CD14-positive monocyte (primary cell): ENCODE data around the gene POLD2. TPM values are rescaled to one million over a fixed set of nuclear protein-coding genes. Genes with fewer than 3 reads are reported as not detected.
A peak's percentile ranks its signal among the peaks of the same experiment; 100 is the strongest.

Experiments used
- DNase-seq, 3 donors: peaks; one replicate each; pipeline ENCODE4 v3.0.0-alpha.2; 2011 to 2022
- H2AFZ ChIP-seq: 2 replicates; pipeline ENCODE4 v1.6.0; 2012; ENCODE audit warnings: mild to moderate bottlenecking, low read depth, low read length, inconsistent platforms; ENCODE audit not compliant: insufficient read depth, poor library complexity, severe bottlenecking
- H3K27ac ChIP-seq, 2 donors: 1 replicate in 1 of 2; 2 replicates in 1 of 2; pipeline ENCODE4 v1.5.1; 2012 to 2013; ENCODE audit warnings: low read length in 2 of 2, control low read depth in 1 of 2, inconsistent platforms in 1 of 2, low read depth in 1 of 2, mild to moderate bottlenecking in 1 of 2
- H3K27me3 ChIP-seq, 2 donors: one replicate each; pipeline versions ENCODE4 v1.6.0 to v1.6.1; 2011 to 2013; ENCODE audit warnings: low read length in 2 of 2; ENCODE audit not compliant: control insufficient read depth in 2 of 2, insufficient read depth in 2 of 2
- H3K36me3 ChIP-seq, 2 donors: replicated peaks in 1 of 2; 1 replicate in 1 of 2; 2 replicates in 1 of 2; pipeline versions ENCODE4 v1.5.1 to v1.6.1; 2012 to 2013; ENCODE audit warnings: low read length in 2 of 2, control low read depth in 1 of 2, inconsistent platforms in 1 of 2, mild to moderate bottlenecking in 1 of 2; ENCODE audit not compliant: insufficient read depth in 2 of 2, control insufficient read depth in 1 of 2
- H3K4me1 ChIP-seq, 2 donors: 1 replicate in 1 of 2; 2 replicates in 1 of 2; pipeline versions ENCODE4 v1.5.1 to v1.6.1; 2012 to 2013; ENCODE audit warnings: low read length in 2 of 2, control low read depth in 1 of 2, inconsistent platforms in 1 of 2, mild to moderate bottlenecking in 1 of 2, moderate library complexity in 1 of 2; ENCODE audit not compliant: insufficient read depth in 2 of 2, control insufficient read depth in 1 of 2
- H3K4me2 ChIP-seq: replicated peaks from 2 replicates; pipeline ENCODE3; 2012; ENCODE audit warnings: low read length, moderate library complexity, mild to moderate bottlenecking; ENCODE audit not compliant: poor library complexity, severe bottlenecking; ENCODE audit errors: extremely low read depth
- H3K4me3 ChIP-seq, 3 experiments: fragments of 200-600 bp in 1 of 3; sonication (generic) in 1 of 3; replicated peaks in 1 of 3; 1 replicate in 2 of 3; 2 replicates in 1 of 3; pipeline ENCODE4 v1.5.1; 2011 to 2013; ENCODE audit warnings: low read length in 3 of 3, mild to moderate bottlenecking in 3 of 3, control low read depth in 2 of 3, low read depth in 2 of 3, inconsistent platforms in 1 of 3, moderate library complexity in 1 of 3
- H3K79me2 ChIP-seq: 2 replicates; pipeline ENCODE4 v1.6.0; 2012; ENCODE audit warnings: mild to moderate bottlenecking, control low read depth, inconsistent platforms, low read length, moderate library complexity; ENCODE audit not compliant: insufficient read depth
- H3K9ac ChIP-seq: 2 replicates; pipeline ENCODE4 v1.6.0; 2017; ENCODE audit warnings: low read length, mild to moderate bottlenecking; ENCODE audit not compliant: insufficient read depth, poor library complexity, severe bottlenecking
- H3K9me3 ChIP-seq, 2 donors: replicated peaks in 1 of 2; 1 replicate in 1 of 2; 2 replicates in 1 of 2; pipeline versions ENCODE4 v1.5.1 to v1.6.1; 2012 to 2013; ENCODE audit warnings: low read length in 2 of 2, control low read depth in 1 of 2; ENCODE audit not compliant: control insufficient read depth in 1 of 2, insufficient read depth in 1 of 2
- H4K20me1 ChIP-seq: 2 replicates; pipeline ENCODE4 v1.6.0; 2012; ENCODE audit warnings: mild to moderate bottlenecking, low read length, control low read depth, moderate library complexity; ENCODE audit not compliant: insufficient read depth
- H3K27ac Mint-ChIP-seq, 7 donors: one replicate each; pipeline ENCODE4 v1.8.0; 2020; ENCODE audit warnings: mild to moderate bottlenecking in 7 of 7, mixed read lengths in 7 of 7, moderate library complexity in 6 of 7, inconsistent platforms in 2 of 7
- H3K27me3 Mint-ChIP-seq, 3 donors: one replicate each; pipeline ENCODE4 v1.8.0; 2021 to 2022; ENCODE audit warnings: low read depth in 3 of 3, mild to moderate bottlenecking in 3 of 3, mixed read lengths in 3 of 3, moderate library complexity in 3 of 3, inconsistent platforms in 1 of 3
- H3K36me3 Mint-ChIP-seq, 2 donors: one replicate each; pipeline ENCODE4 v1.8.0; 2020; ENCODE audit warnings: mixed read lengths in 2 of 2, inconsistent platforms in 1 of 2, mild to moderate bottlenecking in 1 of 2
- H3K4me1 Mint-ChIP-seq: one replicate; pipeline ENCODE4 v1.8.0; 2020; ENCODE audit warnings: mild to moderate bottlenecking, mixed read lengths
- H3K4me3 Mint-ChIP-seq, 2 donors: one replicate each; pipeline ENCODE4 v1.8.0; 2020; ENCODE audit warnings: mild to moderate bottlenecking in 2 of 2, mixed read lengths in 2 of 2, moderate library complexity in 1 of 2
- H3K9me3 Mint-ChIP-seq, 7 donors: one replicate each; pipeline ENCODE4 v1.8.0; 2020 to 2022; ENCODE audit warnings: mixed read lengths in 7 of 7, mild to moderate bottlenecking in 6 of 7, moderate library complexity in 6 of 7, inconsistent platforms in 2 of 7
- WGBS: methylation state at CpG from one replicate; pipeline ENCODE4 v1.1.5; 2013; ENCODE audit warnings: missing lambda C conversion rate; ENCODE audit not compliant: insufficient coverage; 5-methylcytosine and 5-hydroxymethylcytosine counted together
- intact Hi-C, 2 donors: fragments of 100-400 bp; cut with micrococcal nuclease; formaldehyde crosslinking; loops; one replicate each; pipeline versions ENCODE4 v1.15.0 to v1.15.1; 2023
- polyA plus RNA-seq, 3 donors: library from polyadenylated mRNA; depleted of rRNA in 1 of 3; unstranded in 2 of 3; stranded (reverse) in 1 of 3; fragments of 300-500 nt in 2 of 3; fragments of >200 nt in 1 of 3; fragmentation: Illumina TruSeq in 2 of 3; gene quantifications; 1 replicate in 2 of 3; 2 replicates in 1 of 3; pipeline ENCODE4 v1.2.3, GENCODE V29; 2012 to 2021
- TF ChIP-seq, protein P1 (sequence below): fragments of 200-600 bp; IDR thresholded peaks from one replicate; pipeline ENCODE4 v1.8.0; 2022; ENCODE audit warnings: antibody characterized with exemption, mild to moderate bottlenecking

POLD2 gene
- polyA plus RNA-seq, 3 donors = 24.1 to 27.1 (median 25.7) TPM

DNA sequence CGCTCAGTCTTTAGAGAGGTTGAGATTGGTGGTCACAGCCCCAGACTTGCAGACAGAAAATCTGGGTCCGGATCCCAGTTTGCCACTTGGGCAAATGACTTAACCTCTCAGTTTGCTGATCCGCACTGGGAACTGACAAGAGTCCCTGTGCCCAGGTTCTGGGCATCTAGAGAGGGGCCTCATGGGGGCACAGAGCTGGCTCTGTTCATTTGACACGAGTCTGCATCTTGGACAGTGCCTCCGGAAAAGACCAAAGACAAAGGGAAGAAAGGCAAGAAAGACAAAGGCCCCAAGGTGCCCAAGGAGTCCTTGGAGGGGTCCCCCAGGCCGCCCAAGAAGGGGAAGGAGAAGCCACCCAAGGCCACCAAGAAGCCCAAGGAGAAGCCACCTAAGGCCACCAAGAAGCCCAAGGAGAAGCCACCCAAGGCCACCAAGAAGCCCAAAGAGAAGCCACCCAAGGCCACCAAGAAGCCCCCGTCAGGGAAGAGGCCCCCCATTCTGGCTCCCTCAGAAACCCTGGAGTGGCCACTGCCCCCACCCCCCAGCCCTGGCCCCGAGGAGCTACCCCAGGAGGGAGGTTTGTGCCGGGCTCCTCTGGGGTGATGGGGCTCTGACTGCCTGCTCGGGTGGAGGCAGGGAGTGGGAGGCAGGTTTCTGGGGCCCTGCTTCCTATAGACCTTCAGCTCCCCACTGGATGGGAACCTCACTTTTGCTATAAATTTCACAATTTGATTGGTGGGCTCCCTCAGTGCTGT lies 16.9 kb downstream of the POLD2 start:
- Histone ChIP-seq H2AFZ (no peak overlapping the region), H3K27ac (no peak overlapping the region), H4K20me1 (no peaks in the 10 kb centered on the region), H3K4me2 (no peak overlapping the region), H3K4me3 (no peak overlapping the region), H3K9ac (no peak overlapping the region), H3K27me3 (peaks cover 14 to 34% of the 10 kb centered on the region in 2 donors), H3K79me2 (no peaks in the 10 kb centered on the region), H3K36me3 (no peaks in the 10 kb centered on the region), H3K9me3 (no peaks in the 10 kb centered on the region), H3K4me1 (peaks cover 0 to 5% of the 10 kb centered on the region in 2 donors)
- H3K4me3 Mint-ChIP-seq = no peak overlapping the region
- peaks cover 3% of the 10 kb centered on the region for H3K4me1 Mint-ChIP-seq
- no peak overlapping the region for H3K27ac Mint-ChIP-seq
- DNase-seq = no peak
- H3K9me3 Mint-ChIP-seq = peaks cover 0 to 8% (median 0%) of the 10 kb centered on the region in 7 donors
- H3K27me3 Mint-ChIP-seq = peaks cover 37 to 43% (median 38%) of the 10 kb centered on the region in 3 donors
- 74% methylated on average over 5 of the region's 10 CpGs for WGBS
- no peaks in the 10 kb centered on the region for H3K36me3 Mint-ChIP-seq
- TF ChIP-seq, protein P1, sequence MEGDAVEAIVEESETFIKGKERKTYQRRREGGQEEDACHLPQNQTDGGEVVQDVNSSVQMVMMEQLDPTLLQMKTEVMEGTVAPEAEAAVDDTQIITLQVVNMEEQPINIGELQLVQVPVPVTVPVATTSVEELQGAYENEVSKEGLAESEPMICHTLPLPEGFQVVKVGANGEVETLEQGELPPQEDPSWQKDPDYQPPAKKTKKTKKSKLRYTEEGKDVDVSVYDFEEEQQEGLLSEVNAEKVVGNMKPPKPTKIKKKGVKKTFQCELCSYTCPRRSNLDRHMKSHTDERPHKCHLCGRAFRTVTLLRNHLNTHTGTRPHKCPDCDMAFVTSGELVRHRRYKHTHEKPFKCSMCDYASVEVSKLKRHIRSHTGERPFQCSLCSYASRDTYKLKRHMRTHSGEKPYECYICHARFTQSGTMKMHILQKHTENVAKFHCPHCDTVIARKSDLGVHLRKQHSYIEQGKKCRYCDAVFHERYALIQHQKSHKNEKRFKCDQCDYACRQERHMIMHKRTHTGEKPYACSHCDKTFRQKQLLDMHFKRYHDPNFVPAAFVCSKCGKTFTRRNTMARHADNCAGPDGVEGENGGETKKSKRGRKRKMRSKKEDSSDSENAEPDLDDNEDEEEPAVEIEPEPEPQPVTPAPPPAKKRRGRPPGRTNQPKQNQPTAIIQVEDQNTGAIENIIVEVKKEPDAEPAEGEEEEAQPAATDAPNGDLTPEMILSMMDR = no peak
- intact Hi-C loops = no loop called here

DNA sequence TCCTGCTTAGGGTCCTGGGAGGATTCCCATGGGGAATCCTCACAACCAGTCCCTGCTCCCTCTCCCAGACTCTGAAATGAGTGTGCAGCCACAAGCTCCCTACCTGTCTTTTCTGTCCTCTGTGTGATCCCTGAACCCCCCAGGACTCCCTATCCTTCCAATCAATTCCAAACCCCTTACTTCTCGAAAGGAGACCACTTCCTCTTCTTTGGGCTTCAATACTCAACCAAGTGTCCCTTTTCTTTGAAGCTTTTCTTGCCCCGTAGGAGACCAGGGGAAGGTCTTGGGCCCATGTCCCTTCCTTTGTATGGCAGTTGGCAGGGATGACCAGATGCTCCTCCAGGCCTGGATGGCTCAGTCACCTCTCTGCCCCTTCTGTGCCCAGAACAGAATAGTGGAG lies 17.5 kb downstream of the POLD2 start:
- Histone ChIP-seq H3K27ac (no peak overlapping the region), H3K9ac (no peak overlapping the region), H3K4me3 (no peak overlapping the region), H3K36me3 (no peaks in the 10 kb centered on the region), H2AFZ (no peak overlapping the region), H3K4me2 (no peak overlapping the region), H4K20me1 (no peaks in the 10 kb centered on the region), H3K27me3 (peaks cover 14 to 34% of the 10 kb centered on the region in 2 donors), H3K9me3 (no peaks in the 10 kb centered on the region), H3K79me2 (no peaks in the 10 kb centered on the region), H3K4me1 (peaks cover 0 to 5% of the 10 kb centered on the region in 2 donors)
- Mint-ChIP-seq H3K27ac (no peak overlapping the region), H3K27me3 (peaks cover 37 to 44% (median 38%) of the 10 kb centered on the region in 3 donors), H3K4me1 (peaks cover 3% of the 10 kb centered on the region), H3K4me3 (peak overlapping the region in 1 of 2 donors; percentile 63), H3K36me3 (no peaks in the 10 kb centered on the region), H3K9me3 (peaks cover 0 to 8% (median 0%) of the 10 kb centered on the region in 7 donors)
- intact Hi-C loops = no loop called here
- DNase-seq = no peak
- WGBS = 51% methylated on average over 2 of the region's 2 CpGs
- TF ChIP-seq, protein P1 = no peak
